Measurements from ENCODE around the gene PDGFC. TPM values are rescaled to one million over a fixed set of nuclear protein-coding genes. Genes with fewer than 3 reads are reported as not detected.
A peak's percentile ranks its signal among the peaks of the same experiment; 100 is the strongest.

Gene PDGFC
- total RNA-seq, 1 donor = 42.8 TPM

DNA sequence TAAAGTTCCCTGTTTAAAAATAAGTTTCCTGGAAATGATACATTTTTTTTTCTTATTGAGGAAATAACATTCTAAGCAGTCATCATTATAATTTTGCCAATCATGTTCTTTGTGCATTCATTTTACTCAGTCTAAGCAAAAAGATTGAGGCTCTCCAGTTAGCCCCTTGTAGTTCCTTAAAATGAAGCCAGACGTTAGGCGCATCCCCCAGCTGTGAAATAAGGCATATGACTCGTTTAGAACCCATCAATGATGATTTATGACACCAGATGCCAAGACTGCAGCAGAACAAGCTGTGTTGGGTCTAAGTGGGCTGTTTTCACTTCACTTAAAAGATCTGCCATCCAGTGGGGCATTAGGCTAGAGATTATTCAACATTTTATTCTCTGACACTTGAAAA lies 17.0 kb downstream of the PDGFC start:
- TF ChIP-seq, protein P1, sequence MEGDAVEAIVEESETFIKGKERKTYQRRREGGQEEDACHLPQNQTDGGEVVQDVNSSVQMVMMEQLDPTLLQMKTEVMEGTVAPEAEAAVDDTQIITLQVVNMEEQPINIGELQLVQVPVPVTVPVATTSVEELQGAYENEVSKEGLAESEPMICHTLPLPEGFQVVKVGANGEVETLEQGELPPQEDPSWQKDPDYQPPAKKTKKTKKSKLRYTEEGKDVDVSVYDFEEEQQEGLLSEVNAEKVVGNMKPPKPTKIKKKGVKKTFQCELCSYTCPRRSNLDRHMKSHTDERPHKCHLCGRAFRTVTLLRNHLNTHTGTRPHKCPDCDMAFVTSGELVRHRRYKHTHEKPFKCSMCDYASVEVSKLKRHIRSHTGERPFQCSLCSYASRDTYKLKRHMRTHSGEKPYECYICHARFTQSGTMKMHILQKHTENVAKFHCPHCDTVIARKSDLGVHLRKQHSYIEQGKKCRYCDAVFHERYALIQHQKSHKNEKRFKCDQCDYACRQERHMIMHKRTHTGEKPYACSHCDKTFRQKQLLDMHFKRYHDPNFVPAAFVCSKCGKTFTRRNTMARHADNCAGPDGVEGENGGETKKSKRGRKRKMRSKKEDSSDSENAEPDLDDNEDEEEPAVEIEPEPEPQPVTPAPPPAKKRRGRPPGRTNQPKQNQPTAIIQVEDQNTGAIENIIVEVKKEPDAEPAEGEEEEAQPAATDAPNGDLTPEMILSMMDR (IDR thresholded peaks at IDR 0.05; ENCODE audit: insufficient read depth, low read length) = no peak
- no peak overlapping the region for H3K4me3 ChIP-seq (ENCODE audit: low read depth, low read length)
- no peak for DNase-seq (ENCODE audit: low read depth)

DNA sequence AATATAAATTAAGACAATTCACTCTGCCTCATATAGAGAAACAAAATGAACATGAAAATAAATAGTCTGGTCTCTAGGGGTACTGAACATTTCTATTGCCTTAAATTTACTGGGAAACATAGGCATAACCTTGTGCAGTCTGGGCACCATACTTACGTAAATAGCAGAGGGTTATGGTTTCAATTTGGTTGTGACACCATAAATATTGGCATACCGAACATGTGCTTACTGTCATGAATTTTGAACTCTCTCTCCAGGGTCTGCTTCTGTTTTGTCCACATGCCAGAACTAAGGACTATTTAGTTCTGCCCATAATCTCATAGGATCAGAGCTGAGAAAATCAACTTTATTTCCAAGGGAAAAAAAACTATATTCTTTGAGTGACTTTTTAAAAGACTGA lies 17.6 kb downstream of the PDGFC start:
- DNase-seq (ENCODE audit: low read depth) = no peak

DNA sequence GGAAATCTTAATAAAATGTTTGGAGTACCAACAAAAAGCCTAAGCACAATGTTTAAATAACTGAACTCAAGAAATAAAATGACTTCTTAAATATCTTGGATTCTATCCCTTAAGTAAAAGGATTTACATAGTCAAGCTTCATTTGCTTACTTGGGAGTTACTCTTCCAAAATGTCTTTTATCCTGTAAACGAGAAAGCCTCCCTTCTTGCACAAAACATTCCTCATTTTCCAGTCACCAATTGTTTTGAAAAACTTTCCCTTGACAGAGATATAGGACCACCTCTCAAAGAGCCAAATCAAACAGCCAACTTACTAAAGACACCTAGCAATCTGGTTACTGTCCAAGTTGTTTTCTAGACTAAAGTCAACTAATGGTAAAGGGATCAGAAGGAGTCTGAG lies 18.6 kb downstream of the PDGFC start:
- no peak for DNase-seq (ENCODE audit: low read depth)
- TF ChIP-seq, protein P1 (IDR thresholded peaks at IDR 0.05; ENCODE audit: insufficient read depth, low read length) = no peak
- no peak overlapping the region for H3K4me3 ChIP-seq (ENCODE audit: low read depth, low read length)

More for the DNA sequence above, 17.6 kb downstream of the PDGFC start:
- H3K4me3 ChIP-seq (ENCODE audit: low read depth, low read length) = no peak overlapping the region
- TF ChIP-seq, protein P1 (IDR thresholded peaks at IDR 0.05; ENCODE audit: insufficient read depth, low read length) = no peak

DNA sequence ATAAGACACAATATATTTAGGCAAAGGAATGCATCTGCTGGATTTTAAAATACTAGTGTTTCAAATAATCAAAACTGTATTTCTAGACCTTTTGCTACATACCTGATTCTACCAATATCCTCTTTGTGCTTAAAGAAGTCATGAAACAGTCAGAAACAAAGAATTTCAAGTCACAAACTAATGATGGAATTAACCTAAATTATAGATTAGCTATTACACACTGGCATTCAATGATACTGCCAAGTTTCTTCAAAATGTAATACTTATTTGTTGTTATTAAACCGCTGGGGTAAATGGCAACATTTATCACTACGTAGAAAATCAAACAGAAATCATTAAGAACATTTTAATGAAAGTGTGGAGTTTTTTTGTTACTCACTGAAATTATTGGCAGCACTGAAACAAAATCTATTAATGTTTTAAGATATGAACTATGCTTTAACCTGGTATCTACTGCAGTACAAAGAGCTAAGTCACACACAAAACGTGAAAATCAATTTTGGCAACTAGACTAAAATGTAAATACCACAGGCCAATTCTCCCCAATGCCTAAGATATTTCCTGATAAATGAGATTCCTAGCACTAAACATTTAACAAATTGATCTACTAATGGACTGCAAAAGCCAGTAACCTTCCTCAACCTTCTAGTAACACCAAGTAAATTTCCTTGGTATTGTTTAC lies 19.4 kb downstream of the PDGFC start:
- TF ChIP-seq, protein P1 (IDR thresholded peaks at IDR 0.05; ENCODE audit: insufficient read depth, low read length) = no peak
- H3K4me3 ChIP-seq (ENCODE audit: low read depth, low read length) = no peak overlapping the region
- DNase-seq (ENCODE audit: low read depth) = no peak

DNA sequence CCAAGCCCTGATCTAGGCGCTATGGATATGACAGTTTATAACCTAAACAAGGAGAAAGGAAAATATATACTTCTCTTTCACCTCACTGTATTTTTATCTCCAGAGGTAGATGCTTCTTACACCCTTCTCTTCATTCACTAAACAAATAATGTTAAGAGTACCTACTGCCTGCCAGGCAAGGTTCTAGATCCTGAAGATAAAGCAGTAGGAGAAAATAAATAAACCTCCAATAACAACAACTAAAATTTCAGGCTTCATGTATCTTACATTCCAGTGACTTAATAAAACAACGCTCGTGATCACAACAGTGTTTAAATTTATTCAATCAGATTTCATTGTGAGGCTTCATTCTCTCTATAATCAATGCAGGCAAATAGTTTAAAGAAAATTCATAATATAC lies 20.7 kb downstream of the PDGFC start:
- TF ChIP-seq, protein P1 (IDR thresholded peaks at IDR 0.05; ENCODE audit: insufficient read depth, low read length) = no peak
- no peak for DNase-seq (ENCODE audit: low read depth)
- no peak overlapping the region for H3K4me3 ChIP-seq (ENCODE audit: low read depth, low read length)

DNA sequence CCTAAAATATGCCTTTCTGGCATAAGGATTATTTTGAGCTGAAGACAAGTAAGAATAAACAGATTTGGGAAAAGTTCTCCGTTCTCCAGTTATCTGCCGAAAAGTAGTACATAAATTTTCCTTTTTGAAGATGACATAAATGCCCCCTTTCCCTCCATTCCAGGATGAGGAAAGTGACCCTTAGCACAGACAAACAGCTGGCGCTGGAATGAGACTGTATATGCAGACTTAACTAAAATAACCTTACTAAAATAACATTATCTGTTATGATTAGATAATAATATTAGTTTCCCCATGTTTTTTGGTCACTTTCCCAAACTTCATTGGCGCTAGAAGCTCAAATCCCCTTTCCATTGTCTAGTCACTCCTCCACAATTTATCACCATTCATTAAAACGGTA lies 21.5 kb downstream of the PDGFC start:
- no peak for DNase-seq (ENCODE audit: low read depth)
- H3K4me3 ChIP-seq (ENCODE audit: low read depth, low read length) = no peak overlapping the region
- TF ChIP-seq, protein P1 (IDR thresholded peaks at IDR 0.05; ENCODE audit: insufficient read depth, low read length) = no peak

DNA sequence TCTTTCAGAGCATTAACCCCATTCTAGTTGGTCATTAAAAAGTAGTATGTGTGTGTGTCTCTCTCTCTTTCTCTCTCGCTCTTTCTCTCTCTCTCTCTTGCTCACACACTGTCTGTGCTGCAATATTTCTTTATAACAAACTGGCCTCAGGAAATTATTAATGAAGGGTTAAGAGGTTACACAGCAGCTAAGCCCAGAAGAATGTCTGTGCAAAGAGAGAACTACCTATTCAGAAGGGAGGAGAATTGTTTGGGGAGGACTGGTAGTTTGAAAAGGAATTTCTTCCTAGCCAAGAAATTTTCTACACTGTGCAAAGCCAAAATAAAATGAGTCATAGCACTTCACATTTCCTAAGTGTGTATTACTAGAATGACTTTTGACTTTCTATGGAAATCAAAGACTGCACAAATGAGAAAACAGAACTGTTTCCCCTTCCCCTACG lies 22.2 kb downstream of the PDGFC start:
- DNase-seq (ENCODE audit: low read depth) = peak; percentile 88

More for the DNA sequence above, 22.2 kb downstream of the PDGFC start:
- TF ChIP-seq, protein P1 (IDR thresholded peaks at IDR 0.05; ENCODE audit: insufficient read depth, low read length) = no peak
- no peak overlapping the region for H3K4me3 ChIP-seq (ENCODE audit: low read depth, low read length)
